ENCODE results near the gene ADAMTSL2.
"Not testable (repeated sequence)": the region's sequence is repeated elsewhere in the genome, so short reads cannot be mapped to it uniquely, and the experiment has no call there.

Gene ADAMTSL2

GRCh38 chr9:133560944-133561343 lies 26.4 kb downstream of the ADAMTSL2 start:
- no peak for DNase-seq

DNA sequence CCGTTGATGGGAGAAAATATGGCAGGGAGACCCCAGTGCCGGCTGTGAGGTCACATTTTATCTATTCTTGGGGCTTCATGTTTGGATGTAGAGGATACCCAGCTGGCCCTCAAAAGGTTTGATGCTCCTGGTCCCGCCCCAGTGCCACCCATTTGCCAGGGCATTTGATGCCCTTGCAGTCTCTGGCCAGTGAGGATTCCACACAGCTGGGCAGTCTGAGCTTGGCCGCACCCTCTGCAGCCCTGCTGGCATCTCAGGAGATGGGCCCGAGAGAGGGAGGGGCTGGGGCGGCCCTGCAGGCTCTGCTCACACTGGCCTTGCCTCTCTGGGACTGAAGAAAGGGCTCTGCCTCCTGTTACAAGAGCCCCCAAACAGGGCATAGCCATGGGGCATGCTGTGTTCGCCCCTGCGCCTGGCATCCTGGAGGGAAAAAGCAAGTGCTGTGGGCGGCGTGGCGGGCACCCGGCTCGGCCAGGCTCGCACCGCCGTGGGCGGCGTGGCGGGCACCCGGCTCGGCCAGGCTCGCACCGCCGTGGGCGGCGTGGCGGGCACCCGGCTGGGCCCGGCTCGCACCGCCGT lies 27.6 kb downstream of the ADAMTSL2 start:
- DNase-seq, result no peak

- no peak for DNase-seq
Measured at GRCh38 chr9:133562611-133563290, 28.2 kb downstream of the ADAMTSL2 start.

DNA sequence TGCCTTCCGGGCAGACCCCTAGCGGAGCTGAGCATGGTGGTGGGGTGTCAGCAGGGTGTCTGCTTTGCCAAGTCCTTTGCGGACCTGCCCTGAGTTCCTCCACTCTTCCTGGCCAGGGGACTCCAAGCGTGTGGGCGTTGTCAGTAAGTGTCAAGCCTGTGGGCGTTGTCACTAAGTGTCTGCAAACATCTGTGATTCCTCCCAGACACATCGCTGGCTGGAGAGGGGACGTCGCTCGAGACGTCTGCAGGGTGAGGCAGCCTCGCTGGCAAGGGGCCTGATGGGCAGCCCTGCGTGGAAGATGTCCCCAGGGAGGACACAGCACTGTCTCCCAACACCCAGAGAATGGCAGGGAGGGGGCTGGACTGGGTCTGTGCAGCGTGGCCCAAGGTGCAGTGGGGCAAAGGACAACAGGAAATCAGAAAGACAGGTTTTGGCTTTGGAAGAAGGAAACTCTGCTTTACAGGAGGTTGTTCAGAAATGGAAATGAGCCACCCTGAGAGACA lies 28.8 kb downstream of the ADAMTSL2 start:
- DNase-seq, result no peak

DNA sequence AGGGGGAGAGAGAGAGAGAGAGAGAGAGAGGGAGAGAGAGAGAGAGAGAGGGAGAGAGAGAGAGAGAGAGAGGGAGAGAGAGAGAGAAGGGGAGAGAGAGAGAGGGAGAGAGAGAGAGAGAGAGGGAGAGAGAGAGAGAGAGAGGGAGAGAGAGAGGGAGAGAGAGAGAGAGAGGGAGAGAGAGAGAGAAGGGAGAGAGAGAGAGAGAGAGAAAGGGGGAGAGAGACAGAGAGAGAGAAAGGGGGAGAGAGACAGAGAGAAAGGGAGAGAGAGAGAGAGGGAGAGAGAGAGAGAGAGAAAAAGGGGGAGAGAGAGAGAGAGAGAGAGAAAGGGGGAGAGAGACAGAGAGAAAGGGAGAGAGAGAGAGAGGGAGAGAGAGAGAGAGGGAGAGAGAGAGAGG lies 29.3 kb downstream of the ADAMTSL2 start:
- not testable (repeated sequence) for DNase-seq

DNA sequence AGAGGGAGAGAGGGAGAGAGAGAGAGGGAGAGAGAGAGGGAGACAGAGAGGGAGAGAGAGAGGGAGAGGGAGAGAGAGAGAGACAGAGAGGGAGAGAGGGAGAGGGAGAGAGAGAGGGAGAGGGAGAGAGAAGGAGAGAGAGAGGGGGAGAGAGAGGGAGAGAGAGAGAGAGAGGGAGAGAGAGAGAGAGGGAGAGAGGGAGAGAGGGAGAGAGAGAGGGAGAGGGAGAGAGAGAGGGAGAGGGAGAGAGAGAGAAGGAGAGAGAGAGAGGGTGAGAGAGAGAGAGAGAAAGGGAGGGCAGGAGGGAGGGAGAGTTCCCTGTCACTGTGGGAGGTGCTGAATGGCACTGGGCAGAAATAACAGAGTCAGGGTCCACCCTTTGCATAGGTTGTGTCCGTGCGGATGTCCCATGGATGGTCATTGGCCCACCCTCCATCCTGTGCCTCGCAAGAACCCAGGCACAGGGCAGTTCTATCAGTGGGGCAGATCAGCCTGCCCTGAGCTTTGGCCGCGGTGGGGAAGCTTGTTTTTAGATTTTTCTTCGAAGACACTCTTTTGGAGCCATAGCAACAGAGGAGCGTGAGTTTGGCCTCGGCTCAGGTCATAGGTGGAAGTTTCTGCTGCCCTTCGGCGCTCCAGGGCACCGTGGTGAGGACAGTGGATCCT lies 30.1 kb downstream of the ADAMTSL2 start:
- DNase-seq, result no peak

- DNase-seq, result no peak
Measured at GRCh38 chr9:133566382-133566781, 31.9 kb downstream of the ADAMTSL2 start.

DNA sequence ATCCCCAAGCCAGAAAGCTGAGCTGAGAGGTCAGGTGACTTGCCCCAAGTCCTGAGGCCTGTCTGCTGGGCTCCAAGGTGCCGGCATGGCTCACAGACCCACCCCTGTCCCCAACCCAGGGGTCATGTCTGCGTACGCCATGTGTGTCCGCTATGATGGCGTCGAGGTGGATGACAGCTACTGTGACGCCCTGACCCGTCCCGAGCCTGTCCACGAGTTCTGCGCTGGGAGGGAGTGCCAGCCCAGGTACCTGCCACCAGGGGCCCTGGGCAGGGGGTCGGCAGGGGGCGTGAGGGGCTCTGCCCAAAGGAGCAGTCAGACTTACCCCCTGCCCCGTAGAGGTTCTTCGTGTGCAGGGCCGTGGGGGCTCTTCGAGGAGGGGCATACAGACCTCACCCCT lies 32.3 kb downstream of the ADAMTSL2 start:
- no peak for DNase-seq

- no peak for DNase-seq
Measured at GRCh38 chr9:133568186-133568585, 33.7 kb downstream of the ADAMTSL2 start.

DNA sequence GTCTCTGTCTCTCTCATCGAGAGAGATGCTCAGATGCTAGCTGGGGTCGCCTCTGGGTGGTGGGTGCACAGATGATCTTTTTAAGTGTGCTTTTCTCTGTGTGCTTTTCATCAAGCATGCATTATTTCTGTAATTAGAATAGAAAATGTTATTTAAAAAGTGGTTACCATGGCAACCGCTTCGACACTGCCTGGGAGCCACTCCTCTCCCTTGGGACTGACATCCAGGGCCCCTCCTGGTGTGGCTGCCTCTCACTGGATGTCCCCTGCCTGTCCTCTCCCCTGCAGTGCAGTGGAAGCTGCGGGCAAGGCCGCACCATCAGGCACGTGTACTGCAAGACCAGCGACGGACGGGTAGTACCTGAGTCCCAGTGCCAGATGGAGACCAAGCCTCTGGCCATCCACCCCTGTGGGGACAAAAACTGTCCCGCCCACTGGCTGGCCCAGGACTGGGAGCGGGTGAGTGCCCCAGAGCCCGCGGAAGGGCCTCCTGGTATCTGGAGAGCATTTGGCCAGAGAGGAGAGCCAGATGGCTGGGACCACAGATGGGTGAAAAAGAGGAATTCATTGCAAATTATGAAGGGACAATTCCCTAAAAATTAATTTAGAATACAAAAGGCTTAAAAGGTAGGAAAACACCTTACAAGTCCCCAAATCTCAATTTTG lies 34.7 kb downstream of the ADAMTSL2 start:
- no peak for DNase-seq

DNA sequence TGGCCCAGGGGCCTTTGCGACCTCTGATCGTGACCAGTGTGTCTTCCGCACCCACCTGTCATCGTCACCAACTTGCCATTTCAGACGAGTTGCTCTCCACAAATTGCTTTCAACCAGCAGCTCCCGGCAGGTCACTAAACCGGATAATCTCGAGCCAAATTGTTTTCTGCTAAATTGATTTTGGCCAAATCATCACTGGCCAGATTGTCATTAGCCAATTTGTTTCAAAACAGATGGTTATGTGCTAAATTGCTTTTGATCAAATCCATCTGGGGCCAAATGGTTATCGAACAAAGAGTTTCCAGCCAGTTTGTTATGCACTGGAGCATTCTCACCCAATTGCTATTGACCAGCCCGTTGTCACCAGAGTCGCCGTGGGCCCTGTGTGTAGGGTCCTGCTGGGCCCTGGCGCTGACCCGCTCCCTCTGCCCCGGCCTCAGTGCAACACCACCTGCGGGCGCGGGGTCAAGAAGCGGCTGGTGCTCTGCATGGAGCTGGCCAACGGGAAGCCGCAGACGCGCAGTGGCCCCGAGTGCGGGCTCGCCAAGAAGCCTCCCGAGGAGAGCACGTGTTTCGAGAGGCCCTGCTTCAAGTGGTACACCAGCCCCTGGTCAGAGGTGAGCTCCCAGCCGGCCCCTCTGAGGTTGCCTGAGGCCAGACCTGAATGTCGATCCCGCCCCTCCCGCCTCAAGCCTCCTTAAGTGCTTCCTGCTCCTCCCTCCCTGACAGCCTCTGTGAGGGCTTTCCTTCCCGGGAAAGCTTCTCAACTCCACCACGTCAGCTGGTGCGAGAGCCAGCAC lies 35.6 kb downstream of the ADAMTSL2 start:
- DNase-seq, result no peak

DNA sequence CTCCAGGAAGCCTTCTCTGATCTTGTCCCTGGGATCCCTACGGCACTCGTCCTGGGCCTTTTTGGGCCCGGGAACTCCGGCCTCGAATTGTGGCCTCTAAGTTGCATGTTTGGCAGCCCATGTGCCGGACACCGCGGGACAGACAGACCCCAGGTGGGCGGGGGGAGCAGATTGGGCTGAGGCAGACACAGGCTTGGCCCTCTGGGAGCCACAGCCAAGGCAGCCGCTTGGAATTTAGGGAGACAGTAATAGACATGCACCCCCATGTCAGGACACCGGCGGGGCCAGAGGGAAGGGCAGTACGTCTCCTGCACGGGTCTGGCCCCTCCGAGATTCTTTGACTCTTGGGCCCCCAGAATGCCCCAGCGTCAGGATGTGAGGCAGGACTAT lies 36.2 kb downstream of the ADAMTSL2 start:
- DNase-seq, result no peak

DNA sequence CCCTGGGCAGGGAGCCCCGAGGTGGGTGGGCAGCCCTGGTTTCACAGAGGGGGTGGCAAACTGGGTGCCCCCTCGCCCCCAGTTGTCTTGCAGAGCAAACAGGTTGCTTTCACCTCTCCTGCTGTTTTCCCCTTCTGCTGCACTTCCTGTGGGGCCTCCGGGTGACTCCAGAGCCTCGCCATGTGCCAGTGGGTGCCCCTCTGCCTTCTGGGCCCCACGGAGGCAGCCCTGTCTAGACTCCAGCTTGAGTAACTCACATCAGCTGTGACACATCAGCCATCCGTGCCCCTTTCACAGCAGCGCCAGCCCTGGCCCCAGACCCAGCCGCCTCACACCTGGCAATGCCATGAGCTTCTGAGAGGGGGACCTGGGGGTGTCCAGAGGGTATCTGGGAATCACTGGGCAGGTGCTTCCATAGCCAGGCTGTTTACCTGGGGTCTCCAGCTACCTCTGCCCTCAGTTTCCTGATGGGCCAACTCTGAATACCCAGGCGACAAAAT lies 36.9 kb downstream of the ADAMTSL2 start:
- DNase-seq, result no peak

GRCh38 chr9:133571896-133572595 lies 37.5 kb downstream of the ADAMTSL2 start:
- DNase-seq, result no peak

DNA sequence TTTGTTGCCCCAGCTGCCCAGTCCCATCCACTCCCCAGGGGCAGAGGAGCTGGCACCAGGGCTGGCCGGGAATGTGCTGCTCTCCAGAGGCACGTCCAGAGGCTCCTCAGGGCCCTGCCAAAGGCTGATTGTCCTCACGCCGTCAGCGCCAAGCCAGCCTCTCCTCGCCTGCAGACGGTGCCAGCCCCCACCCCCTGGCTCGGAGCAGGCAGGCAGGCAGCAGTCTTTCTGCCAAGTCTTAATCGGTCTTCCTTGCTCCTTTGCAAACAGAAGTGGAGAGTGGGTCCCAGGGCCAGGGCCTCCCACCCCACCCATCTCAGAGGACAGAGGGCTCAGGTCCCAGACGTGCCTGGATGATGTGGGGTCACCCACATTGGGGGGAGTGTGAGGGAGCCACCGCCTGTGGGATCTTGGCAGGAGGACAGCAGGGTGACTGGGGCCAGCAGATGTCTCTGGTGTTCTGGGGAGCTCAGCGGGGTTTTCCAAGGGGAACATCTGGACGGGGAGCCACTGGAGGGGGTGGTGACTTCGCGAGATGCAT lies 38.4 kb downstream of the ADAMTSL2 start:
- DNase-seq, result no peak

DNA sequence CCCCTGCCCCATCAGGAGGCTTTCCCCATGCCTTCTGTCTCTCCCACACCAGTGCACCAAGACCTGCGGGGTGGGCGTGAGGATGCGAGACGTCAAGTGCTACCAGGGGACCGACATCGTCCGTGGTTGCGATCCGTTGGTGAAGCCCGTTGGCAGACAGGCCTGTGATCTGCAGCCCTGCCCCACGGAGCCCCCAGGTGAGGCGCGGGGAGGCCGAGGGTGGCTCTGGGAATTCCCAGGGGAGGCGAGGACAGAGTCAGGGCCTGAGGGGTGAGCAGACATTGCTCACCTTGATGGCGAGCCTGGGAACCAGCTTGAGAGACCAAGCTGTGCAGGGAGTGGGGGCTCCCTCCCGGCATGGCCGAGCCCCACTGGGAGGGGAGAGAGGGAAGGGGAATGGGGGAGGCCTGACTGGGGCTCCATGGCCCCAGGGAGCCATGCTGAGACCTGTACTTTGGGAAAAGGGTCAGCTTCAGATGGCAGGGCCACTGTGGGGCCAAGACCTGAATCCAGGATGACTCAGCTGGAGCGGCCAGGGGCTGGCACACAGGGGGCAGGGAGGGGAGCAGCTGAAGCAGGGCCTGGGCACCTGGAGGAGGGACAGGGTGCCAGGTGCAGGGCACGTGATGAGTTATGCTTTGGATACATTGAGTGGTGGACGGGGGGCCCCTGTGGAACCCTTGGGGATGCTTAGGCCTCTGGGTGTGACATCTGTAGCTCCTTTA lies 39.4 kb downstream of the ADAMTSL2 start:
- no peak for DNase-seq

- DNase-seq, result no peak
Measured at GRCh38 chr9:133574771-133575170, 40.3 kb downstream of the ADAMTSL2 start.

DNA sequence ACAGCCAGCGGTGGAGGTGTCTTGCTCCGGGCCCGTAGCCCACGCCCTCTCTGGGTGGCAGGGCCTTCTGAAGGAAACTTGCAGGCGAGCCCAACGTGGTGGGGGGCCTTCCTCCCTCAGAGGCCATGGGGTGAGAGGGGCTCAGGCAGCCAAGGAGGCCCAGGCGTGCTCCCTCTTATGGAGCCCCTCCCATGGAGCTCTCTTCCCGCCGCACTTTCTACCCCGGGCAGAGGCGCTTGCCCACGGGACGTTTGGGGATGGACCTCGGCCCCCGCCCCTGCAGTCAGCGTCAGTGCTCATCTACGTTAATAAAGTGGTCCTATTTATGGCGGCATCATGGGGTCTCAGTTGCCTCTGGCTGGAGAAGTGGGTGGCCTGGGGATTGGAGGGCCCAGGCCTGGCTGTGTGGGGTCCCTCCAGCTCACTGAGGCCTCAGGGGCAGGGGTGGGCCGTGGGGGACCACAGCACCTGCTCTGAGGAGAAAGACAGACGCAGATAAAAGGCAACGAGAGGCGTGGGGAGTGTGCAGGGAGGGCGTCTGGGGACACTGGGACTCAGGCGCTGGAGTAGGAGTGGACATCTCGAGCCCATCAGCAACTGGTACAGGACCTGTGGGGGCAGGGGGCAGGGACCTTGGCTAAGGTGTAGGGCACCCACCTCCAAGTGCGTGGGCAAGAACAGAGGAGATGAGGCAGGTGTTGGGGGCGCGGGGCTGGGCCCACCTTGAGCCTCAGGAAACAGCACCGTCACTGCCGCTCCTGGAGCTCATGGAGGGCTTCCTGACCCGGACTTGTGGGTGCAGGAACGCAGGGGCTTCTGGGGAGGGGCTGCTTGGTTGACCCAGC lies 40.9 kb downstream of the ADAMTSL2 start:
- no peak for DNase-seq

- no peak for DNase-seq
Measured at GRCh38 chr9:133576031-133576874, 41.7 kb downstream of the ADAMTSL2 start.
